Germinal center (tissue), 1 donor: ENCODE results near the gene CAMKK1.

Experiments used
- DNase-seq: peaks from one replicate; pipeline ENCODE4 v3.0.0; 2012; ENCODE audit warnings: mixed read lengths, low spot score

The CAMKK1 gene

DNA sequence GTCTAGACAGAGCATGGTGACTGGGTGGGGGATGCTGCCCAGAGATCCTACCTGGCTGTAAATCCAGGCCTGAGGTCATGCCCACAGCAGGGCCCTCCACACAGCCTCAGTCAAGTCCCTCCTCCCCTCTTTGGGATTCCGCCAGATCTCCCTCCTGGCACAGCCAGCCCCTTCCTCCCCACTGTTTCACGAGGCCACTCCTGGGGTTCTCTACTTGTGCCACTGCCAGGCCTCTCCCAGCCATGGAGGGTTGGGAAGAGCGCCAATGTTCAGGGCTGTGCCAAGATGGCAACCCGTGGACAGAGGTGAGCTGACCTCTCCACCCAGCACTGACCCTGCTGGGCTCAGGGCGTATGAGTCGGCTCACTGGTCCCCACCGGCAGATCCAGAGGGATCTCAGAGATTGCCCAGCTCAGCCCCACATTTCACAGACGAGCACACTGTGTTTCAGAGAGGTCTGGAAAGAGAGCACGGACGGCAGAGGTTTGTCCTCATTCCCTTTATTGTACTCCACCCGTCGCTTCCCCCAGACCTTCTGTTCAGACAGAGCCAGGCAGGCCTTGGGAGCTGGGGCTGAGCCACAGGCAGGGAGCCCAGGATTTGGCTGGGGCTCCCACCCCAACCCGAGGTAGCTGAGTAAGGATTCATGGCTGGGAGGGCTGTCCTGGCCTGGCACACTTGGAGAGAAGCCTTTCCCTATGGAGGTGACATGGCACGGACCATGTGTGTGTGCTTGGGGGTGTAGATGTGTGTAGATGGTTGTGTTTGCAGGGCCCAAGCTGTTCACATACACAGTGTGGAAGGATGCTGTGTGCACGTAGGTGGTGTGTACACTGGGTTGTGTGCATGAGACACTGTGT lies 3.5 kb upstream of the CAMKK1 start:
- no peak for DNase-seq

DNA sequence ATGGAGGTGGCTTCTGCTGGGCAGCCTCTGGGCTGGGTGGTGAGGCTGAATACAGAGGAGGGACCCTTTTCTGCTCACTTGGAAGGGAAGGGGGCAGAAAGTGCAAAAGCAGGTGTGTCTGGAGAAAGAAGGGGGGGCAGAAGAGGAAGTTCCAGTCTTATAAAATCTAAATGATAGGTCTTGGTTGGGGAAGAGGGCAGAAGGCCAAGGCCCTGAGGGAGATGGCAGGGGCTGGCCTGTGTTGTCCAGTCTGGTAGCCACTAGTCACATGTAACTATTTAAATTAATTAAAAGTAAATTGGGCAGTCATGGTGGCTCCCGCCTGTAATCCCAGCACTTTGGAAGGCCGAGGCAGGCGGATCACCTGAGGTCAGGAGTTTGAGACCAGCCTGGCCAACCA lies 2.5 kb upstream of the CAMKK1 start:
- DNase-seq = no peak

DNA sequence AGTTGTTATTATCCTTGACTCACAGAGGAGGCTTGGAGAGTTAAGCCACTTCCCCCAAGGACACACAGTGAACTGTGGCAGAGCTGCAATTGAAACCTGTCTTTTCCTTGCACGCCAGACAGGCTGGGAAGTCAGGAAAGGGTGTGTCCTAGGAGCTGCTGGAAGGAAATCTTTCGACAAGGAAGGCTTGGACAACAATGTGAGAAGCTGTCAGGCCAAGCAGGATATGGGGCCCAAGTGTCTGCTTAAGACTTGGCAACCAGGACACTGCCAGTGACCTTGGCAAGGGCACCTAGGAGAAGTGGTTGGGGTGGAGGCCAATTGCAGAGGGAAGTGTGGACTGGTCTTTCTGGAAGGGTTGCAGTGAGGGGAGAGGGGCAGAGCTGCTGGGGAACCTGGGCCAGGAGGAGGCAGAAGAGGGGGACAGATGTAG lies 2.1 kb upstream of the CAMKK1 start:
- DNase-seq = no peak

GRCh38 chr17:3894188-3894587 lies 1.3 kb upstream of the CAMKK1 start:
- no peak for DNase-seq

- no peak for DNase-seq
These were observed 865 bp upstream of the CAMKK1 start for GRCh38 chr17:3893720-3894116.

DNA sequence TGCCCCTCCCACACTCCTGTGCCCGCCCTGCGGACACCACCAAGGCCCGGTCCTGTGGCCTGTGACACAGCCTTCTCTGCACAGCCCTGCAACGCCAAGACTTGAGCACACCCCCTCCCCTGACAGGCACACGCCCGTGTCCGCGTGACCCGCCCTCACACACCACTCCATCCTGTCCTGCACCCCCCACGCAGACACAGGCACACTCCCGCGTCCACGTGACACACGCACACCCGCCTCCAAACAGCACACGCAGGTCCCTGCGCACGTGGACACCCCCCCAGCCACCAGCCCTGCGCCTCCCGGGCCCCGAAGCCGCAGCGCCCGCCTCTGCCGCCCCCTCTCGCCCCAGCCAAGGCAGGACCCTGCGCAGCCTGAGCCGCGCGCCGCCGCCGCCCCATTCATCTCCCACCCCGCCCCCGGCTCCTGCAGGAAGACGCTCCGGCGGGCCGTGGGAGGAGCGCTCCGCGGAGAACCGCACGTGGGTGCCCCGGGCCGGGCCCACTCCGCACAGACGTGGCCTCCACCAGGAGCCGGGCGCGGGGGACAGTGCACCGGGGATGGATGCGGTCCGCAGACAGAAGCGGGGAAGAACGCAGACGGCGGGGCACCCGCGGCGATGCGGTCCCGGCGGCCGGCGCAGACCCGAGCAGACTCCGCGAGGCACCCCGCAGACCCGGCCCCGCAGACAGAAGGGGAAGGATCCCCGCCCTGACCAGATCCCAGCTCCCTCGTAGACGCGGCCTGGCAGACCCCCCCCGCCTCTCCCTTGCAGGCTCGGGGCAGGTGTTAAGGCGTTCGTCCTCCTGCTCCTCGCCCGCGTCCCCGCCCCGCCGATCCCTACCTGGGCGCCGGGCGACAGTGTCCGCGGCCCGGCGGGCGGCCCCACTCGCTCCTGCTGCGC lies 506 bp downstream of the CAMKK1 start:
- DNase-seq = peak; percentile 61

GRCh38 chr17:3891626-3892094 lies 1.2 kb downstream of the CAMKK1 start:
- no peak for DNase-seq

DNA sequence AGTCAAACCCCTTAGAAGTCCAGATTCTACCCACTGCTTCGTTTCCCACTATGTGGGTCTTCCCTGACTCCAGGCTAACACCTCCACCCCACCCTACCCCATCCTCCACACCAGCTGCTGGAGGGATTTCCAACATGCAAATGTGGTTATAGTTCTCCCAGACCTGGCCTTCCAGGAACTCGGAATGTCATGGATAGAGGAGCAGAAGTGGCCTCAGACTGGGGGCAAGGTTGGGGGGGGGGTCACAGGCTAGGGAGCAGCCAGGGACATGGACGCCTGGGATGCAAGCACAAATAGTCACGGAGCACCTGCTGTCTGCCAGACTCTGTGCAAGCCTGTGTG lies 2.0 kb downstream of the CAMKK1 start:
- no peak for DNase-seq

- DNase-seq = no peak
These were observed 2.6 kb downstream of the CAMKK1 start for GRCh38 chr17:3890082-3890877.

- no peak for DNase-seq
These were observed 3.4 kb downstream of the CAMKK1 start for GRCh38 chr17:3889325-3890012.

DNA sequence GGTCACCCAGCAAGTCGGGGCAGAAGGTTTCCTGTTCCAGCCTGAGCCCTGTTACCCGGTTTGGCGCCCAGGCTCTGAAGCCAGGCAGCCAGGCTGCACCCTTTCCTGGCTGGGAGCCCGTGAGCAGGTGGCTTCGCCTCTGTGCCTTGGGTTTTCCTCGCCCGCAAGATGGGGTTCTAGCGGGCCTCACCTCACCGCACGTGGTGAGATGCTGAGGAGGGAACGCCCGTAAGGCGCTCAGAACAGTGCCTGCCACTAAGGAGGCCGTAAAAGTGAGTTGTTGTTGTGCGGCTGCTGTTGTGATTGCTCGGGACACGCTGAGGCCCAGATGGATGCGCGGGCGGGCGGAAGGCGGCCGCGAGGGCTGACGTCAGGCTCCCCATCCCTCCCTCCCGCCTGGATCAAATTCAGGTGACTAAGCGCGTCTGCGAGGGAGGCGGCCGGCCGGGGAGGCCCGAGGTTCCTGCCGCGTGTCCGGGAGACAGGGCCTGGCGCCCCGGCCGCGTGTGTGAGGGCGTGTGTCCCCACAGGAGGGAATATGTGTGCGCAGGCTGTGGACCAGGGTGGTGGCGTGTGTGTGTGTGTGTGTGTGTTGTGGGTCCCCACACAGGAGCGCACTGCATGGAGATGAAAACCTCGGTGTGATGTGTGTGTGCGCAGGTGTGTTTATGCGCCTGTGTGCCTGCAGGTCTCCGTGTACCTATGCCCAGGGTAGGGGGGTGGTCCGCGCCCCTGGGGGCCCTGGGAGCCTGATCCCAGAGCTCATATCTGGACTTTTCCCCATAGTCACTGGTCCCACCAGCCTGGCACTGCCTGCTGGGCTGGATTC lies 4.3 kb downstream of the CAMKK1 start:
- DNase-seq = no peak

DNA sequence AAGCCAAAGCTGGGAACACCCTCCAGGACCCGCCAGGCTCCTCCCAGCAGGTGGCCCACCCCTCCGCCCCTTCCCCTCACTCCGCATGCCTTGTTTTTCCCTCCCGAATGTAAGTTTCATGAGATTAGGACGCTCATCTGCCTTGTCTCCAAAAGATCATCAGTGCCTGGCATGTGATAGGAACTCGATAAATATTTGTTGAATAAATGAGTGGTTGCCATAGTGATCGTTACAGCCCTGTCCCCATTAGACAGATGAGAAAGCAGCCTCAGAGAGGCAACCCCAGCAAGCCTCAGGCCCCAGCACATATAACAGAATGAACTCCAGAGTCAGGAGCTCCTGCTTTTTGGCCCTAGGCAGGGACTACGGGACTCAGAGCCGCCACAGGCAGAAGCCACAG lies 5.0 kb downstream of the CAMKK1 start:
- DNase-seq = no peak

GRCh38 chr17:3887394-3887793 lies 5.5 kb downstream of the CAMKK1 start:
- no peak for DNase-seq

DNA sequence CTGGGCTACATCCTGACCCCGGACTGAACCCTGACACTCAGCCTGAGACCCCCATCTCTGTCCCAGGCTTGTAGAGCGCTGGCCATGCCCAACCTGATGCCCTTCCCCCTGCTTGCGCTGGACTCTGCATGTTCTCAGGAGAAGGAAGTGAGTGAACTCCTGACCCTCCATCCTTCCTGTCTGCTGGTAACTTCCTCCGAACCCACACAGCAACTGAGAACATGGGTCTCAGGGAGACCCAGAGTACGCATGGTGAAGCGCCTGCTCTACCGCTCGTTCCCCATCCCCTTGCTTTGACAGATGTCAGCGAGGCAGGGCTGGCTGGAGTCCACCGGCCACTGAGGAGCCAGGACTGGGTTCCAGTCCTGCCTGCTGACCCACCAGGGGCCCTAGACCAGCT lies 6.1 kb downstream of the CAMKK1 start:
- DNase-seq = no peak

GRCh38 chr17:3885970-3886369 lies 6.9 kb downstream of the CAMKK1 start:
- DNase-seq = no peak

DNA sequence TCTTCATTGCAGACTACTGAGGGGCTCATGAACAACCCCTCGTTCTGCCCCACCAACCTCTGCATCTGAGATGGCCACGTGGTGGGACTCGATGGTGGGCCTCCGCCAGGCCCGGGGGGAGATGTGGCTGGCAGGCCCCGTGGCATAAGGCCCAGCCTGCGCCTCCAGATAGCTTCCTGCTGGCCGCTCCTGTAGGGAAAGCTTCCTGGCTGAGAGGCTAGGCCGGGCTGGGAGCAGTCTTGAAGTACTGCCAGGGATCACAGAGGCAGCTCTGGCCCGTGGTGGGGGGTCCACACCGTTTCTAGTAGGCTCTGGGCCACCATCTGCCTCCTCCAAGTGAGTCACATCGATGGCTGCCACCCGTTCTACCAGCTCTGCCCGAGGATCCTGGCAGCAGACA lies 7.6 kb downstream of the CAMKK1 start:
- DNase-seq = no peak

DNA sequence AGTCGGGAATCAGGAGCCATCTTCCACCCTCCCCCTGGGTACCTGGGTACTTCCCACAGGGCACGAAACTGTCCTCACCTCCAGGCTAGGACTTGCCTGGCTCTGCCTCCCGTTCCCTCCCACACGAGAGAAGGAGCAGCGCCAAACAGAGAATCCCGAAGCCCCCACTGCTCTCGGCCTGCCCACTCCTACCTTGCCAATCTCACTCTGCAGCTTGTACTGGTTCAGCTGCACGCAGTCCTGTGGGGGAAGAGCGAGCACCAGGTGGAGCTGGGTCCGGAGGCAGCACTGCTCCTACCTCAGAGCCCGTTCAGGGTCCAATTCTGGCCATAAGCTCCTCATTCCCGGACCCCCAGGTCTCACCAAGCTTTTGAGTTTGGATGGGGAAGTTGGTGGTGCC lies 8.7 kb downstream of the CAMKK1 start:
- DNase-seq = no peak

- no peak for DNase-seq
These were observed 10.6 kb downstream of the CAMKK1 start for GRCh38 chr17:3882276-3882675.

DNA sequence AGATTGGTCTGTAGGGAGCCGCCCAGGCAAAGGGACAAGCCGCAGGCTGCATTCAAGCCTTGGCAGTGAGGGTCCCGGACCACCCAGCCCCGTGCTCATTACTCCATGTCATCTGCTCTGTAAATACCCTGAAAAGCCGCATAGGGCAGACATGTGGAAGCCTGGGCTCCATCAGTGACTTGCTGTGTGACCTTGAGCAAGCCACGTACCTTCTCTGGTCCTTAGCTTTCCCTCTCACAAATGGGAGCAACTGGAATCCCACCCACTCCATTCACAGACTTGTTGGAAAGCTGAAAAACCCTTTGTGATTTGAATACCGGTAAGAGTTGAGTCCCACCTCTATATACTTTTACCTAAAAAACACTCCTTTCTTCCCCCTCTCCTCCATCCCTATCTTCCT lies 11.9 kb downstream of the CAMKK1 start:
- no peak for DNase-seq

DNA sequence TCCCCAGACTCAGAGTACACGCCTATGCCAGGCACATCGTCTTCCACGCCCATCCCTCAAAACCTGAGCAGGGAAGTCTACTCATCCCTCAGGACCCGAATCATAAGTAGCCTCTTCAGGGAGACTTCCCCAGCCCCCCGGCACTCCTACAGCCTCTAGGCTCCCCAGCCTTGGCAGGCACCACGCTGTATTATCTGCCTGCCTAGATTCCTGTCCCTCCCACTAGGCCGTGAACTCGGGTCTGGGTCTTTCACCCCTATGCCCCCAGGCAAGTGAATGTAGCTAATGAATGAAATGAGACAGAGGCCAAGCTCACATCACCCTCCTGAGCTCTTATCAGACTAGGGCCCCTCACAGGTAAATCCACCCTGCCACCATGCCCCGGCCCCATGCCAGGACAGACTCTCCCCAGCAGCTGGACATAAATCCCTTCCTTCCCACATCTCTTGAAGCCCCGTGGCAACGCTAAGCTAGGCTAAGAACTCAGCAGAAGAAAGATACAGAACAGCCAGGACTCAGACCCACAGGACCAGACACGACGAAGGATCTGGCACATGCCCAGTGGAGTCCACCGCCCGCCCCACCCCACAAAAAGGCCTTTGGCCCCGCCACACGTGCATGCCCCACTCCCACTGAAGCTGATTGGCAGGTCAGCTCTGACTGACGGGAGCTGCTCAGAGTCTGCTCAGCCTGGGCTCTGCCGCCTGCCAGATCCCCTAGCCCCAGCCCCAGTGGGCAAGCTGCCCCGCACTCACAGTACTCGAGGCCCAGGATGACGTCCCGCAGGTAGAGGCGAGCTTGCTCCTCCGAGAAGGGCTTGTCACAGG lies 13.0 kb downstream of the CAMKK1 start:
- no peak for DNase-seq
